Sigmoid colon (tissue), 7 donors: ENCODE measurements around the gene TCP1. TPM values are rescaled to one million over a fixed set of nuclear protein-coding genes. Genes with fewer than 3 reads are reported as not detected.

ENCODE experiments used
- DNase-seq: peaks from one replicate; pipeline ENCODE4 v3.0.0-alpha.2; 2019
- H3K27ac ChIP-seq, 4 donors: fragments of 200-600 bp; sonication (generic); one replicate each; pipeline ENCODE4 v1.5.1; 2016 to 2019; ENCODE audit warnings: mild to moderate bottlenecking in 1 of 4
- H3K27me3 ChIP-seq, 3 donors: fragments of 200-600 bp; sonication (generic); one replicate each; pipeline ENCODE4 v1.5.1; 2019; ENCODE audit warnings: mild to moderate bottlenecking in 1 of 3
- H3K36me3 ChIP-seq, 4 donors: fragments of 200-600 bp; sonication (generic); one replicate each; pipeline ENCODE4 v1.5.1; 2016 to 2019
- H3K4me1 ChIP-seq, 4 donors: fragments of 200-600 bp; sonication (generic); one replicate each; pipeline ENCODE4 v1.5.1; 2017 to 2019
- H3K4me3 ChIP-seq, 4 donors: fragments of 200-600 bp; sonication (generic); one replicate each; pipeline ENCODE4 v1.5.1; 2017 to 2019; ENCODE audit warnings: mild to moderate bottlenecking in 2 of 4, moderate library complexity in 1 of 4
- H3K9me3 ChIP-seq, 4 donors: fragments of 200-600 bp in 3 of 4; sonication (generic) in 3 of 4; one replicate each; pipeline versions ENCODE4 v1.5.1 to v1.6.1; 2013 to 2019
- CTCF ChIP-seq, 4 experiments: fragments of 450-650 bp in 3 of 4; fragments of 200-600 bp in 1 of 4; IDR thresholded peaks; one replicate each; pipeline ENCODE4 v1.5.1; 2016 to 2019; ENCODE audit warnings: antibody characterized with exemption in 4 of 4, mild to moderate bottlenecking in 3 of 4, moderate library complexity in 2 of 4
- EP300 ChIP-seq, 4 donors: sonication (generic); formaldehyde crosslinking; IDR thresholded peaks; one replicate each; pipeline ENCODE4 v1.6.1; 2017; ENCODE audit warnings: antibody characterized with exemption in 4 of 4
- POLR2A ChIP-seq, 2 donors: fragments of 450-650 bp; IDR thresholded peaks; one replicate each; pipeline ENCODE4 v1.6.1; 2016; ENCODE audit warnings: antibody characterized with exemption in 2 of 2, mild to moderate bottlenecking in 2 of 2, moderate library complexity in 2 of 2
- POLR2AphosphoS5 ChIP-seq, 4 donors: sonication (generic); formaldehyde crosslinking; IDR thresholded peaks; one replicate each; pipeline ENCODE4 v1.6.1; 2017; ENCODE audit warnings: antibody characterized with exemption in 4 of 4
- WGBS, 2 donors: extraction: QIAGEN DNeasy Blood & Tissue Kit; methylation state at CpG; one replicate each; pipeline ENCODE4 v1.1.7; 2013; 5-methylcytosine and 5-hydroxymethylcytosine counted together
- intact Hi-C: fragments of 100-400 bp; cut with DNase I; formaldehyde crosslinking; loops from one replicate; pipeline ENCODE4 v1.15.1; 2023
- polyA plus RNA-seq, 3 donors: library from polyadenylated mRNA; stranded (reverse); fragments of 200-250 nt; gene quantifications; one replicate each; pipeline ENCODE4 v1.2.3, GENCODE V29; 2013
- total RNA-seq, 4 donors: library from RNA; depleted of rRNA; stranded (reverse); fragments of >200 nt; gene quantifications; one replicate each; pipeline ENCODE4 v1.1.0, GENCODE V29; 2016
- donor health status: healthy with polysubstance abuse.
- donor health status: Bipolar disorder and iron deficiency.
- donor health status: healthy.

The TCP1 gene
- 100 to 1,000 TPM; 117 to 123 (median 119) TPM for total RNA-seq
- polyA plus RNA-seq: 100 to 1,000 TPM in 2 of 3 donors, 10 to 100 TPM in 1; 88.9 to 130 (median 114) TPM

- Histone ChIP-seq H3K4me3 (peak within 1 kb of the TSS; percentile 86 to 97 (median 96)), H3K27ac (peak within 1 kb of the TSS; percentile 96 to 99 (median 98)), H3K27me3 (no peaks in the 10 kb centered on the region), H3K9me3 (no peaks in the 10 kb centered on the region), H3K4me1 (peaks cover 0 to 73% (median 50%) of the 10 kb centered on the region in 4 donors), H3K36me3 (peaks cover 16 to 50% (median 24%) of the 10 kb centered on the region in 4 donors)
- intact Hi-C loops: loop anchor here (1.0 to 5.0 kb wide), 6 partner anchors 27 to 241 kb away; partner anchors contain the start of genes ACAT2, IGF2R and WTAP
- TF ChIP-seq POLR2A (IDR thresholded peaks at IDR 0.05) (peak; percentile 96 to 97), POLR2AphosphoS5 (IDR thresholded peaks at IDR 0.05) (peak; percentile 97 to 100 (median 98)), EP300 (IDR thresholded peaks at IDR 0.05) (peak in 1 of 4 donors; percentile 74), CTCF (IDR thresholded peaks at IDR 0.05) (no peak)
- DNase-seq: peak; percentile 100
- whole genome bisulfite sequencing, 2 donors: 0 to 1% methylated on average over 64 of the region's 64 CpGs
Observed at GRCh38 chr6:159789377-159790148, at the start of gene TCP1. Gene TCP1, minus strand, starts transcription at chr6:159789602. Its CDS starts 134 bp downstream, at chr6:159789468.

DNA sequence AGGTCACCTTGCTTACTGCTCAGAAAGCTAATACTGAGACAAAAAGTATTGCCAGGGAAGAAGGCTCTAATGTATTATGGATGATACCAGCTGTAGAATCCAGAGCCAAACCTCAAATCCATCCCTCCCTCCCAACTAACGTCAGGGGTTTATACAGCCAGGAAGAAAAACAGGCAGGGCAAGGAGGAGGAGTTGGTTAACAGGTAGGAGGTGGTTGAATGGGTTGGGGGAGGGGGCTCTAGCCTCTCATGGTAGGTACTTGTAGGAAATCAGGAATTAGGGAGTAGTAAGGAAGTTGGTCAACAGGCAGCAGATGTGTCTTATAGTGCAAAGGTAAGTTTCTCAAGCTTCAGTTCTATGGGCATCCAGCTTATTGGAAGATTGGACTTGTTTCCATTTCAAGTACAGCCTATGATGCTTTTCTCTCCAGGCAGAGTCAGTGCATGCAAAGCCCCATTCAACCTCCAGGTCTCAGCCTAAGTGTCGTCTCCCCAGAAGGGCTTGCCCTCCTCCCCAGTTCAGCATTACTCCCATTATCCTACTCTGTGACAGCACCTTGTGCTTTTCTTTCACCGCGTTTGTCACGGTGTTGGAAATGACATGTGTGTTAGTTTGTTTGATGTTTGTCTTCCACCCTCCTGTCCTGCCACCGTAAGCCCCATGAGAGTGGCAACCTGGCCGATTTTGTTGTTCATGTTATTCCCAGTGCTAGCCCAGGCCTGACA, 48.8 kb upstream of the TCP1 start:
- DNase-seq: no peak
- H3K27ac ChIP-seq: no peak overlapping the region
- no peaks in the 10 kb centered on the region for H3K36me3 ChIP-seq
- peaks cover 0 to 7% (median 0%) of the 10 kb centered on the region in 3 donors for H3K27me3 ChIP-seq
- intact Hi-C loops: no loop called here
- 79 to 85% methylated on average over 7 of the region's 7 CpGs for WGBS, 2 donors
- TF ChIP-seq EP300 (IDR thresholded peaks at IDR 0.05): no peak
- TF ChIP-seq CTCF (IDR thresholded peaks at IDR 0.05): no peak
- no peak for TF ChIP-seq POLR2AphosphoS5 (IDR thresholded peaks at IDR 0.05)
- no peak for TF ChIP-seq POLR2A (IDR thresholded peaks at IDR 0.05)
- no peaks in the 10 kb centered on the region for H3K9me3 ChIP-seq
- H3K4me3 ChIP-seq: no peak overlapping the region
- no peaks in the 10 kb centered on the region for H3K4me1 ChIP-seq

- H3K4me1 ChIP-seq: no peaks in the 10 kb centered on the region
- no peaks in the 10 kb centered on the region for H3K9me3 ChIP-seq
- H3K27me3 ChIP-seq: peaks cover 0 to 7% (median 0%) of the 10 kb centered on the region in 3 donors
- H3K4me3 ChIP-seq: no peak overlapping the region
- intact Hi-C loops: no loop called here
- no peak overlapping the region for H3K27ac ChIP-seq
- no peaks in the 10 kb centered on the region for H3K36me3 ChIP-seq
- WGBS, 2 donors: 83% methylated on average over 8 of the region's 8 CpGs
- no peak for TF ChIP-seq CTCF (IDR thresholded peaks at IDR 0.05)
- DNase-seq: no peak
Observed at GRCh38 chr6:159837511-159837910, 48.1 kb upstream of the TCP1 start.

DNA sequence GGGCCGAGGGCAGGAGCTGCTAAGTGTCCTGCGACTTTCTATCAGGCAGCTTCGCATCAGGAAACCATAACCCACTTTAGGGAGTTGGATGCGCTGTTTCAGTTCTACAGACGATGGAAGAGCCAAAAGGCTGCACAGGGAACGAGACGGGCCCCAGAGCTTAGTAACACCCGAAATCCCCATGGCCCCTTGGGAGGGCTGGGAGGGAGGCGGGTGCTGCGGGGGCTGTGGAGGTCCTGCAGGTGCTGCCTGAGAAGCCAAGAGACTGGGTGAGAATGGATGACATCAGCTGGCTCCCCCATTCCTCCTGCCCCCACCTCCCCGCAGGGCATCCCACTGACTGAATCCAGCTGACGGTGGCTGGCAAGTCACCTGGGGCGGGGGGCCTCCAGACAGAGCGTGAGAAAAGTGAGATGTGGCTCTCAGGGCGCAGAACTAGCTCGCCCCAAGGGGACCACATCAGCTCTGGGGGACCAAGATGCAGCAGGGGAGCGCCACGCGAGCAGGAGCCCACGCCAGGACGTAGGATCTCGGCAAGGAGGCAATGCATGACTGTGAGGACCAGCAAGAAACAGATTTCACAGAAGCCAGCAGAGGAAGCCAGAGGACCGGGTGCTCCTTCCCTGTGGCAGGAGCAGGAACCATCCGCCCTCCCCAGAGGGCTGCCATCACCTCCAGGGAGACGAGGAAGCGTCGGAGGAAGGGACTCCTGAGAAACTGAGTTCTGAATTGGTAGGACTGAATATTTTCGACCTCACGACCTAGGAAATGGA, 47.5 kb upstream of the TCP1 start:
- no peak for DNase-seq
- Histone ChIP-seq H3K4me3 (no peak overlapping the region), H3K27me3 (peaks cover 0 to 7% (median 0%) of the 10 kb centered on the region in 3 donors), H3K9me3 (no peaks in the 10 kb centered on the region), H3K36me3 (no peaks in the 10 kb centered on the region), H3K4me1 (no peaks in the 10 kb centered on the region), H3K27ac (no peak overlapping the region)
- WGBS, 2 donors: 89 to 93% methylated on average over 29 of the region's 29 CpGs
- TF ChIP-seq POLR2A (IDR thresholded peaks at IDR 0.05): no peak
- TF ChIP-seq POLR2AphosphoS5 (IDR thresholded peaks at IDR 0.05): no peak
- no peak for TF ChIP-seq EP300 (IDR thresholded peaks at IDR 0.05)
- TF ChIP-seq CTCF (IDR thresholded peaks at IDR 0.05): no peak
- intact Hi-C loops: no loop called here
